HepG2 (cell line): ENCODE measurements around the gene MED19. TPM values are rescaled to one million over a fixed set of nuclear protein-coding genes. Genes with fewer than 3 reads are reported as not detected.

ENCODE experiments used
- ATAC-seq: fragments of 200-7000 bp; cut with Tn5 transposase; 3 replicates; pipeline ENCODE4 v1.9.1; 2020; ENCODE audit warnings: mild to moderate bottlenecking, moderate library complexity
- BruUV-seq: library from RNA; stranded (reverse); fragments of 400-500 nt; replicated peaks from 2 replicates; lab custom pipeline; 2021; lab: Mats Ljungman, UMichigan
- CTCF ChIA-PET: fragments of 300-600 bp; formaldehyde crosslinking; extraction: SDS; loops from one replicate; lab custom pipeline; 2021; ENCODE audit warnings: low total read pairs, inconsistent platforms, low intra/inter-chr PET ratio; lab: Yijun Ruan, JAX
- POLR2A ChIA-PET: fragments of 350-600 bp; sonication (Branson Sonifier 250); formaldehyde crosslinking; loops from one replicate; lab custom pipeline; 2020; ENCODE audit warnings: antibody characterized with exemption, inconsistent platforms; lab: Yijun Ruan, JAX
- DNase-seq: peaks from one replicate; pipeline ENCODE4 v3.0.0-alpha.2; 2015; ENCODE audit warnings: low spot score
- FAIRE-seq: peaks from 3 replicates; lab custom pipeline; 2011; peaks lifted over from hg19 to GRCh38; lab: Jason Lieb, UNC
- H2AFZ ChIP-seq: one replicate; pipeline ENCODE4 v1.6.1; 2011; ENCODE audit warnings: low read length, inconsistent platforms
- H3K27ac ChIP-seq: fragments of 300-600 bp; 3 replicates; pipeline ENCODE4 v1.8.0; 2011; ENCODE audit warnings: mixed run types, mild to moderate bottlenecking, mixed read lengths, low read length, inconsistent platforms; ENCODE audit not compliant: insufficient read depth; ENCODE audit errors: extremely low read length
- H3K27me3 ChIP-seq, 2 experiments: fragments of 200-600 bp in 1 of 2; 2 replicates in 1 of 2; 3 replicates in 1 of 2; pipeline versions ENCODE4 v1.6.0 to v1.8.0; 2011; ENCODE audit warnings: low read length in 2 of 2, mild to moderate bottlenecking in 2 of 2, moderate library complexity in 2 of 2, inconsistent platforms in 1 of 2; ENCODE audit not compliant: insufficient read depth in 2 of 2, control insufficient read depth in 1 of 2
- H3K36me3 ChIP-seq, 2 experiments: fragments of 200-600 bp in 1 of 2; replicated peaks in 1 of 2; 2 replicates in 1 of 2; 3 replicates in 1 of 2; pipeline versions ENCODE4 v1.5.1 to v1.8.0; 2011; ENCODE audit warnings: low read length in 2 of 2, inconsistent platforms in 1 of 2; ENCODE audit not compliant: insufficient read depth in 2 of 2, control insufficient read depth in 1 of 2
- H3K4me1 ChIP-seq: 2 replicates; pipeline ENCODE4 v1.5.1; 2012; ENCODE audit warnings: low read length, inconsistent platforms; ENCODE audit not compliant: insufficient read depth
- H3K4me2 ChIP-seq: 2 replicates; pipeline ENCODE4 v1.6.0; 2011; ENCODE audit warnings: low read depth, low read length, inconsistent platforms
- H3K4me3 ChIP-seq, 3 experiments: fragments of 200-600 bp in 1 of 3; sonication (generic), shearing (Covaris generic) in 1 of 3; replicated peaks in 1 of 3; 2 replicates each; pipeline ENCODE4 v1.5.1; 2011 to 2016; ENCODE audit warnings: low read length in 3 of 3, inconsistent platforms in 2 of 3, low read depth in 2 of 3, mild to moderate bottlenecking in 2 of 3, control low read depth in 1 of 3, mixed read lengths in 1 of 3; ENCODE audit not compliant: insufficient read depth in 1 of 3
- H3K79me2 ChIP-seq: one replicate; pipeline ENCODE4 v1.6.1; 2011; ENCODE audit warnings: low read length, inconsistent platforms; ENCODE audit not compliant: insufficient read depth
- H3K9ac ChIP-seq: 2 replicates; pipeline ENCODE4 v1.6.0; 2011; ENCODE audit warnings: mild to moderate bottlenecking, low read depth, low read length, inconsistent platforms; ENCODE audit not compliant: insufficient read depth
- H3K9me3 ChIP-seq: 2 replicates; pipeline ENCODE4 v1.5.1; 2012; ENCODE audit warnings: mild to moderate bottlenecking, low read length
- H4K20me1 ChIP-seq: 2 replicates; pipeline ENCODE4 v1.6.0; 2011; ENCODE audit warnings: inconsistent platforms, mild to moderate bottlenecking, low read length, moderate library complexity; ENCODE audit not compliant: insufficient read depth
- ARID5B ChIP-seq: IDR thresholded peaks from 2 replicates; pipeline ENCODE4 v1.4.0; 2020; ENCODE audit warnings: mild to moderate bottlenecking, missing genetic modification reagents
- DNMT3B ChIP-seq: conservative IDR thresholded peaks from 2 replicates; pipeline ENCODE4 v1.6.1; 2016; ENCODE audit warnings: missing biosample characterization, control low read depth
- FOXA1 ChIP-seq, 2 experiments: fragments of 450-650 bp in 1 of 2; sonication (generic) in 1 of 2; formaldehyde crosslinking in 1 of 2; IDR thresholded peaks; 2 replicates each; pipeline versions ENCODE4 v1.4.0 to v1.6.1; 2016 to 2020; ENCODE audit warnings: missing genetic modification reagents in 1 of 2
- FOXJ3 ChIP-seq: sonication (generic); formaldehyde crosslinking; IDR thresholded peaks from 2 replicates; pipeline ENCODE4 v1.4.0; 2020; ENCODE audit warnings: missing genetic modification reagents, mild to moderate bottlenecking, borderline replicate concordance
- GTF3A ChIP-seq: sonication (generic); formaldehyde crosslinking; conservative IDR thresholded peaks from 2 replicates; pipeline ENCODE4 v1.4.0; 2020; ENCODE audit warnings: mild to moderate bottlenecking, missing genetic modification reagents
- MTA3 ChIP-seq: sonication (generic); formaldehyde crosslinking; IDR thresholded peaks from 2 replicates; pipeline ENCODE4 v1.4.0; 2020; ENCODE audit warnings: missing genetic modification reagents
- RARA ChIP-seq: IDR thresholded peaks from 2 replicates; pipeline ENCODE4 v1.6.1; 2016; ENCODE audit warnings: missing genetic modification reagents, missing compliant biosample characterization
- RFX1 ChIP-seq: fragments of 450-650 bp; IDR thresholded peaks from 2 replicates; pipeline ENCODE4 v1.6.1; 2017
- SAP130 ChIP-seq: IDR thresholded peaks from 2 replicates; pipeline ENCODE4 v1.6.1; 2016; ENCODE audit warnings: low read depth
- SRSF1 ChIP-seq: fragments of 200-400 bp; formaldehyde crosslinking; optimal IDR thresholded peaks from 2 replicates; pipeline ENCODE3; 2017; ENCODE audit warnings: mild to moderate bottlenecking, low read depth, low read length, moderate library complexity
- ZBTB21 ChIP-seq: sonication (generic); formaldehyde crosslinking; IDR thresholded peaks from 2 replicates; pipeline ENCODE4 v1.4.0; 2020; ENCODE audit warnings: missing genetic modification reagents
- ZBTB37 ChIP-seq: sonication (generic); formaldehyde crosslinking; IDR thresholded peaks from 2 replicates; pipeline ENCODE4 v1.4.0; 2020; ENCODE audit warnings: mild to moderate bottlenecking, missing genetic modification reagents
- ZNF354B ChIP-seq: sonication (generic); formaldehyde crosslinking; IDR thresholded peaks from 2 replicates; pipeline ENCODE4 v1.8.0; 2022; ENCODE audit warnings: mild to moderate bottlenecking, missing genetic modification reagents
- ZNF484 ChIP-seq: sonication (generic); formaldehyde crosslinking; IDR thresholded peaks from 2 replicates; pipeline ENCODE4 v1.5.1; 2020; ENCODE audit warnings: mild to moderate bottlenecking, low read depth, missing genetic modification reagents, borderline replicate concordance
- ZNF609 ChIP-seq: sonication (generic); formaldehyde crosslinking; IDR thresholded peaks from 2 replicates; pipeline ENCODE4 v1.4.0; 2020; ENCODE audit warnings: mild to moderate bottlenecking, missing genetic modification reagents, borderline replicate concordance
- ZNF709 ChIP-seq: sonication (generic); formaldehyde crosslinking; IDR thresholded peaks from 2 replicates; pipeline ENCODE4 v1.5.0; 2020; ENCODE audit warnings: mild to moderate bottlenecking, missing genetic modification reagents
- WGBS: methylation state at CpG from one replicate; pipeline ENCODE4 v1.1.6; 2017; ENCODE audit warnings: low lambda C conversion rate; 5-methylcytosine and 5-hydroxymethylcytosine counted together
- in situ Hi-C: cut with HindIII; loops from 2 replicates; pipeline ENCODE4 v1.10.0; 2017; ENCODE audit warnings: low pct_unique_long_range_greater_than_20kb; ENCODE audit not compliant: extremely low pct_ligation_motif_present
- intact Hi-C: fragments of 100-400 bp; cut with micrococcal nuclease; formaldehyde crosslinking; loops from one replicate; pipeline ENCODE4 v1.10.0; 2022; ENCODE audit not compliant: unreplicated experiment
- polyA plus RNA-seq, 8 experiments: library from polyadenylated mRNA; depleted of rRNA in 3 of 8; stranded (reverse) in 7 of 8; unstranded in 1 of 8; fragments of >200 nt; fragmentation: Illumina TruSeq in 4 of 8; extraction: Trizol in 4 of 8; gene quantifications; 2 replicates each; pipeline versions ENCODE4 v1.2.1 to v1.2.3, GENCODE V29; 2011 to 2016; ENCODE audit warnings: low read depth in 4 of 8, missing spikeins in 1 of 8, mixed read lengths in 1 of 8; ENCODE audit not compliant: insufficient read depth in 1 of 8
- total RNA-seq, 5 experiments: library from RNA; depleted of rRNA; stranded (reverse); fragments of >200 nt; fragmentation: Illumina TruSeq; extraction: Trizol; gene quantifications; 2 replicates each; pipeline ENCODE4 v1.2.3, GENCODE V29; 2016; ENCODE audit warnings: low read depth in 1 of 5

MED19 gene
- total and polyA plus RNA-seq, 2 of the 13 experiments (the other 11 are each of a cell fraction or from before 2014, with no cell fraction given): 12.9 to 13.8 TPM

- FAIRE-seq: no peak
- ATAC-seq: no peak
- in situ Hi-C loops: loop anchor here (10.0 kb wide), 1 partner anchor 768 kb away; no protein-coding TSS in a partner anchor
- TF ChIP-seq ZNF484 (CRISPR knock-in tag): no peak
- no peak for TF ChIP-seq ZBTB21 (CRISPR knock-in tag)
- TF ChIP-seq DNMT3B: no peak
- no peak for TF ChIP-seq SAP130 (CRISPR knock-in tag)
- TF ChIP-seq ZBTB37 (CRISPR knock-in tag): no peak
- no peak for TF ChIP-seq RARA
- TF ChIP-seq FOXA1 (IDR thresholded peaks at IDR 0.05): no peak
- TF ChIP-seq FOXA1 (CRISPR knock-in tag; IDR thresholded peaks at IDR 0.05): no peak
- TF ChIP-seq SRSF1: no peak
- no peak for TF ChIP-seq ZNF354B
- no peak for TF ChIP-seq GTF3A (CRISPR knock-in tag)
- TF ChIP-seq ARID5B: no peak
- TF ChIP-seq ZNF609 (CRISPR knock-in tag): no peak
- no peak for TF ChIP-seq MTA3
- no peak for TF ChIP-seq FOXJ3 (CRISPR knock-in tag)
- no peak for TF ChIP-seq RFX1
- TF ChIP-seq ZNF709 (CRISPR knock-in tag): no peak
These were observed 34.9 kb upstream of the MED19 start for GRCh38 chr11:57746920-57747319.

More at GRCh38 chr11:57746920-57747319, 34.9 kb upstream of the MED19 start:
- CTCF ChIA-PET: no interaction called here
- WGBS: 100% methylated on average over 1 of the region's 1 CpG
- Histone ChIP-seq H3K79me2 (peaks cover 10% of the 10 kb centered on the region), H3K4me1 (peaks cover 13% of the 10 kb centered on the region), H3K4me2 (no peak overlapping the region), H3K9me3 (no peaks in the 10 kb centered on the region), H3K27me3 (no peaks in the 10 kb centered on the region), H3K36me3 (peaks cover 4 to 32% of the 10 kb centered on the region in 2 experiments), H3K27ac (no peak overlapping the region), H3K9ac (no peak overlapping the region), H2AFZ (no peak overlapping the region), H3K4me3 (no peak overlapping the region), H4K20me1 (no peaks in the 10 kb centered on the region)
- BruUV-seq: no TSS peak
- intact Hi-C loops: no loop called here
- DNase-seq: no peak
- POLR2A ChIA-PET: interaction anchor here (1.0 kb wide), 1 partner anchor 35 kb away, joined by 3 read pairs; the partner anchor contains the start of gene MED19
